ENCODE measurements around the gene TUBD1.

The TUBD1 gene

GRCh38 chr17:59826706-59827453 lies 65.9 kb downstream of the TUBD1 start:
- no peak for TF ChIP-seq CTCF (IDR thresholded peaks at IDR 0.05; ENCODE audit: low read depth, low read length)
- no peak for DNase-seq (ENCODE audit: low read depth in 2 of 2)
- H3K4me3 ChIP-seq (replicated peaks in 1 of 2; ENCODE audit: low read depth in 2 of 2, low read length in 2 of 2): no peak overlapping the region

DNA sequence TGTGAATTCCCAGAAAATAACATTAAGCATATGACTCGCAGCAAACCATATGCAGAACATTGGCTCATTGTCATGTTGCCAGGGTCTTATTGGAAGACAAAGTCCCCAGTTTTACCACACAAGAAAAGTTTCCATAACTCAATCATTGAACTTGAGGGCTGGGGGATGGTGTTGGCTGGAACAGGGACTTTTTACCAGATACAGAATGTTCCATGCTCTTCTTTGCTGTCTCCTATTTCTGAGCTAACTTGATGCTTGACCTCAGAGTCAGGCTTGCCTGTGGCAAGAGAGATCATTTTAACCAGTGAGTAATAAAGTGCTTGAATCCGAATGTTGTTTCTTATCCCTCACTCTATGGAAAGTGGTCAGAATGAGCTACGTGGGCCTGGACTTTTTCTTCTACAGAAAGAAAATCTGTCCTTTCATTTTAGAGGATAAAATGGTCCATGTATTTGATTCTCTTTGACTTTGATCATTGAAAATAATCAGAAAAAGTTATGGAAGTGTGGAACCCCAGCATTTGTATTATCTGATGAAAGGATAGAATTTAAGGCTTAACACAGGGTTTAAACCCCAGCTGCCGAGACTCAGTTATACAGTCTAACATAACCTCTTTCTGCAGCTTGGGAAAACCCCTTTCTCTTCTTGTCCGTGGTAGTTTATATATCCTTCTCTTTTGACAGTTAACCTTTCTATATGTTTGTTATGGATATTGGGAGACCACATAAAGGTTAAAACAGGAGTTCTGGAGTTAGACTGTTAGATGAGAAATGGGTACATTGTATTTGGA lies 67.0 kb downstream of the TUBD1 start:
- H3K4me3 ChIP-seq (replicated peaks in 1 of 2; ENCODE audit: low read depth in 2 of 2, low read length in 2 of 2): no peak overlapping the region
- peak; percentile 83 to 90 for DNase-seq (ENCODE audit: low read depth in 2 of 2)

GRCh38 chr17:59815965-59816364 lies 76.8 kb downstream of the TUBD1 start:
- TF ChIP-seq CTCF (IDR thresholded peaks at IDR 0.05; ENCODE audit: low read depth, low read length): no peak
- DNase-seq (ENCODE audit: low read depth in 2 of 2): peak; percentile 57 to 79
- no peak overlapping the region for H3K4me3 ChIP-seq (replicated peaks in 1 of 2; ENCODE audit: low read depth in 2 of 2, low read length in 2 of 2)

More for the DNA sequence above, 67.0 kb downstream of the TUBD1 start:
- TF ChIP-seq CTCF (IDR thresholded peaks at IDR 0.05; ENCODE audit: low read depth, low read length): no peak

- DNase-seq (ENCODE audit: low read depth in 2 of 2): no peak
- H3K4me3 ChIP-seq (replicated peaks in 1 of 2; ENCODE audit: low read depth in 2 of 2, low read length in 2 of 2): no peak overlapping the region
- no peak for TF ChIP-seq CTCF (IDR thresholded peaks at IDR 0.05; ENCODE audit: low read depth, low read length)
Observed at GRCh38 chr17:59814685-59815084, 78.1 kb downstream of the TUBD1 start.

- H3K4me3 ChIP-seq (replicated peaks in 1 of 2; ENCODE audit: low read depth in 2 of 2, low read length in 2 of 2): no peak overlapping the region
- no peak for TF ChIP-seq CTCF (IDR thresholded peaks at IDR 0.05; ENCODE audit: low read depth, low read length)
- DNase-seq (ENCODE audit: low read depth in 2 of 2): no peak
Observed at GRCh38 chr17:59814276-59814675, 78.5 kb downstream of the TUBD1 start.

DNA sequence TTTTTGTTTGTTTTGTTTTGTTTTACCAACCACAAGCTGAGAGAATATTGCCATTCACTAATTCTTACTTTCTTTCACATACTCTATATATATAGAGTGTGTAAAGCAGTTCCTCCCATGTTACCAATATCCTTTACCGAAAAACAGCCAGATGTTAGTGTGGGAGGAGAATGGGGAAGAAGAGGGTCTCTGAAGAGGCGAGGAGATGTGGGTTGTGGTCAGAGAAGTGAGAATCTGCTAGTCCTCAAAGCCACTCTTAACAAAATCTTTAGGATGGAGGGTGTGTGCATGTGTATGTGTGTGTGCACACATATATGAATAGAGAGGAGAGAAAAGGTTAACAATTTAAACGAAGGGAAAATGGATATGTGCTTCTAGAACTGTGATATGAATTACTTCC lies 80.6 kb downstream of the TUBD1 start:
- TF ChIP-seq CTCF (IDR thresholded peaks at IDR 0.05; ENCODE audit: low read depth, low read length): no peak
- H3K4me3 ChIP-seq (replicated peaks in 1 of 2; ENCODE audit: low read depth in 2 of 2, low read length in 2 of 2): no peak overlapping the region
- no peak for DNase-seq (ENCODE audit: low read depth in 2 of 2)

All from cardiac fibroblast (primary cell).